Measurements from ENCODE around the gene OCSTAMP.

OCSTAMP gene

DNA sequence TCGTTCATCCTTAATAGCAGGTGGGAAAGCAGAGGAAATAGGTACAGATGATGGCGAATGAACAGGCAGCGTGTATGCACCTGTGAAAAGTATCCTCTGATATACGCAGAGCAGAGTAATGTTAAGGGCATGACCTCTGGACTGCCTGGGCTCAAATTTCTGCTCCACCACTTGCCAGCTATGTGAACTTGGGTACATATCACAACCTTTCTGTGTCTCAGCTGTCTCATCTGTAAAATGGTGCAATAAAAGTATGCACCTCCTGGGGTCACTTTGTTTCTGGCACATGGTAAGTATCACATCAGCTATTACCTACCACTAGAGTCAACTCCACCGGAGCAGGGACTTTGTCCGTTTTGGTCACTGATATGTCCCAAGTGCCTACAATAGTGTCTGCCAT, 2.5 kb downstream of the OCSTAMP start:
- DNase-seq (ENCODE audit: extremely low read depth, low read depth) = no peak
- no peak overlapping the region for H3K4me3 ChIP-seq (replicated peaks; ENCODE audit: low read depth, low read length)
- TF ChIP-seq, protein P1, sequence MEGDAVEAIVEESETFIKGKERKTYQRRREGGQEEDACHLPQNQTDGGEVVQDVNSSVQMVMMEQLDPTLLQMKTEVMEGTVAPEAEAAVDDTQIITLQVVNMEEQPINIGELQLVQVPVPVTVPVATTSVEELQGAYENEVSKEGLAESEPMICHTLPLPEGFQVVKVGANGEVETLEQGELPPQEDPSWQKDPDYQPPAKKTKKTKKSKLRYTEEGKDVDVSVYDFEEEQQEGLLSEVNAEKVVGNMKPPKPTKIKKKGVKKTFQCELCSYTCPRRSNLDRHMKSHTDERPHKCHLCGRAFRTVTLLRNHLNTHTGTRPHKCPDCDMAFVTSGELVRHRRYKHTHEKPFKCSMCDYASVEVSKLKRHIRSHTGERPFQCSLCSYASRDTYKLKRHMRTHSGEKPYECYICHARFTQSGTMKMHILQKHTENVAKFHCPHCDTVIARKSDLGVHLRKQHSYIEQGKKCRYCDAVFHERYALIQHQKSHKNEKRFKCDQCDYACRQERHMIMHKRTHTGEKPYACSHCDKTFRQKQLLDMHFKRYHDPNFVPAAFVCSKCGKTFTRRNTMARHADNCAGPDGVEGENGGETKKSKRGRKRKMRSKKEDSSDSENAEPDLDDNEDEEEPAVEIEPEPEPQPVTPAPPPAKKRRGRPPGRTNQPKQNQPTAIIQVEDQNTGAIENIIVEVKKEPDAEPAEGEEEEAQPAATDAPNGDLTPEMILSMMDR (IDR thresholded peaks at IDR 0.05; ENCODE audit: low read depth, low read length, missing control alignments) = no peak

DNA sequence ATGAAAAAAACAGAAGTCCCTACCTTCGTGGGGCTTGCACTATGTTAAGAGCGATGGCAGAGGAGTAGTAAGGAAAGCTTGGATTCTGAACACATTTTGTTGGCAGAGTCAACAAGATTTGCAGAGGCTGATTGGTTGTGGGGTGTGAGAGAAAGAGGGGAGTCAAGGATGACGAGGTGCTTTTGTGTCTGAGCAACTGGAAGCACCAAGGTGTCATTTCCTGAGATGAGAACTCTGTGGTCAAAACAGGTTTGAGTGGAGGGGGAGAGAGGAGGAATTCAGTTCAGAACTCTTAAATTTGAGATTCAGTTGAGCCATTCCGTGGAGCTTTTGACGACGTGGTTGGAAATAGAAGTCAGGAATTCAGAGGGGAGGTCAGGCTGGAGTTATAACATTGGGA, 3.5 kb downstream of the OCSTAMP start:
- DNase-seq (ENCODE audit: extremely low read depth, low read depth) = no peak
- H3K4me3 ChIP-seq (replicated peaks; ENCODE audit: low read depth, low read length) = no peak overlapping the region
- TF ChIP-seq, protein P1 (IDR thresholded peaks at IDR 0.05; ENCODE audit: low read depth, low read length, missing control alignments) = no peak

DNA sequence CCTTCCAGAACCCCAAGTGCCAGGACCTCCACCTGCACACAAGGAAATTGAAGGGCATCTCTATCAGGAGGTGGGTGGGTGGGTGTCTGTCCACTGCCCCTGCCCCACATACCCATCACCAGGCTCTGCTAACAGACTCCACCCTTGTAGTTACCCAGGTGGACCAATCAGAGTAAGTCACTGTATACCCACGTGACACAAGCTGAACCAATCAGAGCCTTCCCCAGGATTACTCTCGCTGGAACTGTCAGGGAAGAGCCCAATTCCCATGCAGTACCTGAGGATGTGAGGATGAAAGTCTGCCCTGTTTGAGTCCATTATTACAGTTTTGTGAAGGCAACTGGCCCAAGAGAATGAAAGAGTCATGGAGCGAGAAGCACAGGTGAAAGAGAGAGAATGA, 4.2 kb downstream of the OCSTAMP start:
- TF ChIP-seq, protein P1 (IDR thresholded peaks at IDR 0.05; ENCODE audit: low read depth, low read length, missing control alignments) = no peak
- DNase-seq (ENCODE audit: extremely low read depth, low read depth) = no peak
- no peak overlapping the region for H3K4me3 ChIP-seq (replicated peaks; ENCODE audit: low read depth, low read length)

DNA sequence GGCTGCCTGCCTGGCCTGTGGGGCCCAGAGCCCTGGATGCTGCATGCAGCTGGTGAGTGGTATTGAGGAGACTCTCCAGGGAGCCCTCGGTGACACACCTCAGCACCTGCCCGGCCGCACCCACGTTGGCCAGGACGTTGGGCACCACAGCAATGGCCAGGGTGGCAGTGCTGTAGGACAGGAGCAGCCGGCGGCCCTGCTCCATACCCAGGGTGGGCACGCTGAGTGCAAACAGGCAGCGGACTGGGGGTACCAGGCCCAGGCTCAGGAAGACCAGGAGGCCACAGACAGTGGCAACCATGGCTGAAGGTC, 4.7 kb downstream of the OCSTAMP start:
- TF ChIP-seq, protein P1 (IDR thresholded peaks at IDR 0.05; ENCODE audit: low read depth, low read length, missing control alignments) = no peak
- no peak overlapping the region for H3K4me3 ChIP-seq (replicated peaks; ENCODE audit: low read depth, low read length)
- DNase-seq (ENCODE audit: extremely low read depth, low read depth) = no peak

DNA sequence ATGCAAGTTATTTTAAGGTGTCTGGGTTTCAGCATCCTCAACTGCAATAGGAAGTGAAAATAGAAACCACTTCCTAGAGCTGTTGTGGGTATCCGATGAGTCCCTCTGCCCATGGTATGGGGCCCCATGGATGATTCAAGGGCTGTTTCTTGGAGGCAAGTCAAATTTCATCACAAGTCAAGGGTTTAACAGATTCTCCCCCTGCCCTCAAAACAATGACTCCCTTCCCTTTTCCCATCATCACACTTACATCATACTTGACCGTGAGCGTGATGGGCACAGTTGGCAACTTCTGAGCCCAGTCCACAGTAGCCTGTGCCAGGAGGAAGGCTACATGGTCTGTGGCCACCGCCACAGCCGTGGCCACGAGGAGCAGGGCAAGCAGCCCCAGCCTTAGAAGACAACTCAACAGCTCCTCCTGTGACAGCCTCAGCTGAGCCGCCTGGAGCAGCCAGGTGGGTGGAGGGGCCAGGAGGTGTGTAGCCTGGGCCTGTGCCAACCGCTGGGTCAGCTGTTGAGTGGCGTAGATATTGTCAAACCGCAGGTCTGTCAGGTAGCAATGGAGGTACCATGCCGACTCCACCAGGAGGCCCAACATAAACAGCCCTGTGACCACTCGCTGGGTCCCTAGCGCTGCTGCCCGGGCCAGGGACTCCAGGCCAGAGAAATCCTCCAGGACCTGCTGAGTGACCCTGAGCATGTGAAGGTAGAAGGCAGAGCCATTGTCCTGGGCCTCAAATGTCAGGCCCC, 5.2 kb downstream of the OCSTAMP start:
- DNase-seq (ENCODE audit: extremely low read depth, low read depth) = no peak
- TF ChIP-seq, protein P1 (IDR thresholded peaks at IDR 0.05; ENCODE audit: low read depth, low read length, missing control alignments) = no peak
- H3K4me3 ChIP-seq (replicated peaks; ENCODE audit: low read depth, low read length) = no peak overlapping the region

DNA sequence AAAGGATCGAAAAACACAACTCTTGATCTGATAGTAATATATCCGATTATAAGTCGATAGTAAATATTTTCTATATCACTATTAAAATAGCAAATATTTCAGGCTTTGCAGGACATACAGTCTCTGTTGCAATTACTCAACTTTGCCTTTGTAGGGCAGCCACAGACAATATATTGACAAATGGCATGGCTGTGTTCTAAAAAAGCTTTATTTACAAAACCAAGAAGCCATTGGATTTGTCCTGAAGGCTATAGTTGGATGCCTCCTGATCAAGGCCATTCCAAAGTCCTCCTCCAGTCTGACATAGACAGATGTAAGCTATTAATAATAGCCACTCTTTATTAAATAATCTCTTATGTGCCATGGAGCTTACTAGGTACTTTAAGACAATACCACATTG, 5.9 kb downstream of the OCSTAMP start:
- no peak for DNase-seq (ENCODE audit: extremely low read depth, low read depth)
- TF ChIP-seq, protein P1 (IDR thresholded peaks at IDR 0.05; ENCODE audit: low read depth, low read length, missing control alignments) = no peak
- no peak overlapping the region for H3K4me3 ChIP-seq (replicated peaks; ENCODE audit: low read depth, low read length)

DNA sequence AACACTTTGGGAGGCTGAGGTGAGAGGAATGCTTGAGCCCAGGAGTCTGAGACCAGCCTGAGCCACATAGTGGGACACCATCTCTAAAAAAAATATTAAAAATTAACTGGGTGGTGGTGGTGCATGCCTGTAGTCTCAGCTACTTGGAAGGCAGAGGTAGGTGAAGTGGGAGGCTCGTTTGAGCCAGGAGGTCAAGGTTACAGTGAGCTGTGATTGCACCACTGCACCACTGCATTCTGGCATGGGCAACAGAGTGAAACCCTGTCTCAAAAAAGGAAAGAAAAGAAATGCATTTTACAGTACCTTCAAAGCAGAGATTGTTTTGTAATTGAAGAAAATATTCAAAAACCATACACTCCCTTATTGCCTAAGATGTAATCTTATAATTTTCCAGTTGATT, 6.5 kb downstream of the OCSTAMP start:
- DNase-seq (ENCODE audit: extremely low read depth, low read depth) = no peak
- H3K4me3 ChIP-seq (replicated peaks; ENCODE audit: low read depth, low read length) = no peak overlapping the region
- TF ChIP-seq, protein P1 (IDR thresholded peaks at IDR 0.05; ENCODE audit: low read depth, low read length, missing control alignments) = no peak

All from HFF-Myc (cell line).